ENCODE results near the gene RNF144B.

The RNF144B gene

GRCh38 chr6:18412068-18412467 lies 24.9 kb downstream of the RNF144B start:
- FAIRE-seq: no peak

GRCh38 chr6:18412644-18413043 lies 25.5 kb downstream of the RNF144B start:
- no peak for FAIRE-seq

- no peak for FAIRE-seq
These were observed 26.2 kb downstream of the RNF144B start for GRCh38 chr6:18413381-18413780.

DNA sequence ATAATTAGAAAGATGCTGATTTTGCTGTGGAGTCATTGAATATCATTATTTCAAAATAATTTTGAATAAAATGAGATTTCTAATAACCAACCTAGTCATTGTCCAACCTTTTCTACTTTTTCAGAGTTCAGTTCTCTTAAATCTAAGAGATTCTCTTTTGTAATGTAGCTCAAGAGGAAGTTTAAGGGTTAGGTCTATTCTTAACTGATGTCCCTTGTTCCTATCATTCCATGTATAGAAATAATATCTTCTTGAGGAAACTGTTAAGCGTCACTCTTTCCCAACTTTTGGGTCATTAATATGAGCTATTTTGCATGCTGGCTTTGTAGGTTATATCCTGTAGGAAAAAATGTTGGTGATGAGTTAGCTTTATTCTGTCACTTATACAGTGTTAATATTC lies 27.0 kb downstream of the RNF144B start:
- FAIRE-seq: no peak

GRCh38 chr6:18415207-18415606 lies 28.1 kb downstream of the RNF144B start:
- FAIRE-seq: no peak

GRCh38 chr6:18415671-18416340 lies 28.7 kb downstream of the RNF144B start:
- no peak for FAIRE-seq

- no peak for FAIRE-seq
These were observed 29.2 kb downstream of the RNF144B start for GRCh38 chr6:18416341-18416679.

DNA sequence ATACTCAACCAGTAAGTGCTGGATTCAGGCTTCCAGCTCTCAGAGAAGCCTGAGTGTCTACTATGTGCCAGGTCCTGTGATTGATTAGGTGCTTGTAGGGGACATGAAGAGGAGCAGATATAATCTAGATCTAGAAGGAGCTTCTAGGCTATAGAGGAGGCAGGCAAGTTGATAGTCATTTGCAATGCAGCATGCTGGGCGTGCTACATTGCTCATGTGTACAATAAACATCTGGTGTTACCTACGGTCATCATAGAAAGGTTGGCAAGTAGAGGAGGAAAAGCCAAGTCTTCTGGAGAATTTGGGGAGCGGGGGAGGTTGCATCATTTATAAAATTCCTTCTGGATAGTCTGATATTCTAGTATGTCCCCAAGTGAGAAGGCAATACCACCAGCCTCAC lies 33.2 kb downstream of the RNF144B start:
- FAIRE-seq: no peak

DNA sequence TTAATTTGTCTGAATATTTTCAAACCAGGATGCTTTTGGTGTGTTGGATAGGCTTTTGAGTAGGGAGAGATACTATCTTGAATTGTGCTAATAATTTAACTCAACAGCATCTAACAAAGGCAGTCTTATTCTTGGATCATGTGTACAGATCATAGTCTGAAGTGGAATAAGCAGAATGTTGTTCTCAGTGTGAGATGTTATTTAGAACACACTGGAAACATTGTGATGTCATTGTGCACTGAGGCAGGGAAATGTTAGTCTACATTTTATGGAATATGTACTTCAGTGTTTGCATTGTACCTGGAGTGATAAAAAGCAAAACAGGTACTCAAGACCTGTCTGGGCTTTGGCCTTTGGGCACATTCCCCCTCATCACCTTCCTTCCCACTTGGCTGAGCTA lies 35.0 kb downstream of the RNF144B start:
- FAIRE-seq: no peak

DNA sequence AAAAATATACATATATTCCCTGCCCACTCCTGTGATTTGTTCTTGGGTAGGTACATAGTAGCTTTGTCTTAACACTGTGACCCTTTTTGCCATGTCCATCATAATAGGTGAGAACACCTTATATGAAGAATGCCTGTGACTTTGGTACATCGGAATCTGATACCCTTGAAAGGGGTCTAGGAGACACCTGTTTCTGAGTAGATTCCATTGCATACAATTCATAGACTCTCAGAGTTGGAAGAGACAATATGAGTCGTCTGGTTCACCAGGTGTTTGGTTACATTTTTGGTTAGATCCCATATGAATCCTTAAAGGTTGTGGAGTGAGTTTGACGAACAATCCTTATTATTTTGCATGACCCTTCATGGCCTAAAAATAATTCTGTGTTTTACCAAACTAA lies 36.3 kb downstream of the RNF144B start:
- FAIRE-seq: no peak

DNA sequence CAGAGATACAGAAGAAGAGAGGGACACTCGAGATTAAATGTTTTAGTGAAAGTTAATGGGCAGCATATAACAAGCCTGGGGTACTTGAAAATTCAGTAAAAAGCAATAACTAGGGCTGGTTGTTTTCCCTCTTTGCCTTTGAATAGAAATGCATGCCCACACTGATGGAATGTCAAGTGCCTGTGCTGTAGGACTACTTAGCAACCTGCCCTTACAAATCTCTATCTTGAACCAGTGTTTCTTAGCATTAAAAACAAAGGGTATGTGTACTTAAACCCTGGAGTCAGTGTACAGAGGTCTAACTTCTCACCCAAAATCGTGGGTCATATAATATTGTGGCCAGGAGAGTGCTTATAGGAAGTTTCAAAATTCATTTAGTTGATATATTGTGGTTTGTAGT lies 37.1 kb downstream of the RNF144B start:
- no peak for FAIRE-seq

GRCh38 chr6:18425218-18425617 lies 38.1 kb downstream of the RNF144B start:
- FAIRE-seq: no peak

DNA sequence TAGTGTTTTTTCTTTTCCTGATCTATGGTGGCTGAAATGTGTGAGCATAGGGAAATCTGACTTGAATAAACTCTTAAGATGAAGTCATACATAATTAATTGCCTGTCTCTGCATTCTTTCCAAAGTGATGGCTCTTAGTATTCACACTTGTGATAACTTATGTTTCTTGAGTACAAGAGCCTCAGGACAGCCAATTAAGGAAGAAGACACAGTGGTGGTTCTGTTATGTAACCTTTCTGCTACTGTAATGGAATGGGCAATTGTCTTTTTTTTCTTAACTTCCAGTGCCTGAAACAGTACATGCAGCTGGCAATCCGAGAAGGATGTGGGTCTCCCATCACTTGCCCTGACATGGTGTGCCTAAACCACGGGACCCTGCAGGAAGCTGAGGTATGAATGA lies 40.1 kb downstream of the RNF144B start:
- no peak for FAIRE-seq

GRCh38 chr6:18429655-18430297 lies 42.6 kb downstream of the RNF144B start:
- FAIRE-seq: no peak

GRCh38 chr6:18431581-18431980 lies 44.4 kb downstream of the RNF144B start:
- FAIRE-seq: no peak

DNA sequence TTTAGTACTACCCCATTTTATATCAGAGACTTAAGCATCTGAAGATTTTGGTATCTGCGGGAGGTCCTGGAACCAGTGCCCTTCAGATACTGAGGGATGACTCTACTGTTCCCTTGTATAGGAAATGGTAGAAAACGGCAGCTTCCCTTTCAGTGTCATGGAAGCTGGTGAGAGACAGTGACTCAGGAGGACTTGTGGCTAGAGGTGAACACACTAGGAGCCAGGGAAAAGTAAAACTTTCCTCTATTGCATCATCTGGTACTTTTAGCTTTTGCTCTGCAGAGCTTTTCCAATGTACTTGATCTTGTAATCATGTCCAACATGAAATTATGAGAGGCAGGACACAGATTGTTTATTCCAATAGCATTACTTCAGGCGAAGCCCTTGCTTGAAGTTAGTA lies 45.0 kb downstream of the RNF144B start:
- FAIRE-seq: no peak

DNA sequence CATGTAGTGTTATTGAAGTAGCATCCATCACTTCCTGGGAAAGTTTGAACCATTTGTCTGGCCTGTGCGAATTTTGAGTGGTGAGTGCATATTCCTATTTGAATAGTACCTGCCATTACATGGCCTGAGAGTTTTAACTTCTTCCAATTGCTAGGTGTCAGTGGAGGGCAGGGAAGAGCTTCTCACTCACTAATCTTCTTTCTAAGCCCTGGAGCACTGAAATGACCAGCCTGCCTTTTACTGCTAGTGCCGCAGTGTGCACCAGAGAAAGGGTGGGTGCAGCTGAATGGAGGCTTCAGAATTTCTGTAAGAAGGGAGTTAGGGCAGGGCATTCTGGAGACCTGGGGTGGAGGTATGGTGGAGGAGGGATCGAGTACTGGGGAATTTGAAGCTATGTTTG lies 45.5 kb downstream of the RNF144B start:
- no peak for FAIRE-seq

- FAIRE-seq: no peak
These were observed 45.9 kb downstream of the RNF144B start for GRCh38 chr6:18433059-18433458.

DNA sequence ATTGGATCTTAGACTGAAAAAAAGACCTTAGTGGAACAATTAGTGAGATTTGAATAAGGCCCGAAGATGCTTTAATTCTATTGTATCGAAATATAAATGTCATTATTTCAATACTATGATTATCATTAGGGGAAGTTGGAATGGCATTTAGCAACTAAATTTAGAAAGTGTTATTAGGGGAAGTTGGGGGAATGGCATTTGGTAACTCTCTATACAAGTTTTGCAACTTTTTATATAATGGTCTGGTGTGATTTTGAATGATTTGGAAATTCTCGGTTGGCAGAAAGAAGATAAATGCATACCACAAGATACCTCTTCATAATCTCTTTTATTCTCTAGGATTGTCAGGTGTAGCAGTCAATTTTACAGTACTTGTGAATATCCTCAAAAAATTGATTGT lies 49.2 kb downstream of the RNF144B start:
- no peak for FAIRE-seq

GRCh38 chr6:18439581-18439980 lies 52.4 kb downstream of the RNF144B start:
- no peak for FAIRE-seq

DNA sequence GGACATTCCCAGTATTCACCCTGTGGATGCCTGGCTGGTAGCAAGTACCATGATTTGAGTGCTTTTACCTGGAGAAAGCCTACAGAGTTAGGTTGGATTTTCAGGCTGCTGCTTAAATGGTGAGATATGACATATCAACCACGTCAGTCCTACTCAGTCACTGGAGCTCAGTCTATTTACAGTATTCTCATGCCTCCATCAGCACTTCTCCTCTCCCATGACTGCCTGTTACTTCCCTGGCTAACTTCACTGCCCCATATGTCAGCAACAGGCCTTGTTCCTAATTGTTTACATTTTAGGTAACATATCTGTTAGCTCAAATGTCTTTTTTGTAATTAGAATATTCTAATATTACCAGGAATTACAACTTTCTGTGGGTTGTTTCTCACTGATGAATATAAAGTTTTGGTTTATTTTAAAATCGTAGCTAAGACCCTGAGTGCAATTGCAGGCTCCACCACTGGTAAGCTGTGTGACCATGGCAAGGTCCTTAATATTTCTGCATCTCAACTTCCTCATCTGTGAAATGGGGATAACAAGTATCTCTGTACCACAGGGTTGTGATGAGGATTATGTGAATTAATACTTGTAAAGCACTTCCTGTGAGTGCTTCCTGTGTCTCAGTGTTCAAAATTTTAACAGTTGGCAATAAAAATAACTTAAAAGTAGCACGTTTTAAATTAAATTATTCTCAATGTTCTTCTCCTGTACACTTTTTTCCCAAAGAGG lies 54.3 kb downstream of the RNF144B start:
- FAIRE-seq: no peak

DNA sequence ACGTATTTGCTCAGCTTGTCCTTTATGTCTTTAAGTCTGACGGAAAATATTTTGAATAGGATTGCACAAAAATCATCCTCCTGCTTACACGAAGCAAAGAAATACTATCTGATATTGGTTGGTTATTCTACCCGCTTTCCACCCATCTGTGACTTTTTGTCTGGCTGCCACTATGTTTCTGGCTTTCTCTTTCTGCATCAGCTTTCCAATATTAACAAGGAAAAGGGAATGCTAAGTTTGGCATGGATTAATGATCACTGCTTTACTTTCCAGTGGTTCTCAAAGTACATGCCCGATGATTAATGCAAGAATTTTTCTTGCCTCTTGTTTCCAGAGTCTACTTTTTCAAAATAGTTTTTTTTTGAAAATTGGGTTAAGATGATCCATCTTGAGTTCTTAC lies 57.0 kb downstream of the RNF144B start:
- no peak for FAIRE-seq

GRCh38 chr6:18445228-18445627 lies 58.1 kb downstream of the RNF144B start:
- FAIRE-seq: no peak

GRCh38 chr6:18446771-18447170 lies 59.6 kb downstream of the RNF144B start:
- no peak for FAIRE-seq

- no peak for FAIRE-seq
These were observed 60.4 kb downstream of the RNF144B start for GRCh38 chr6:18447552-18447951.
